HPDE6-E6E7 (cell line): ENCODE data around the gene SV2B.

Source experiments
- DNase-seq: peaks from one replicate; pipeline ENCODE4 v3.0.0; 2011; ENCODE audit warnings: missing footprints; ENCODE audit errors: extremely low spot score

The SV2B gene

DNA sequence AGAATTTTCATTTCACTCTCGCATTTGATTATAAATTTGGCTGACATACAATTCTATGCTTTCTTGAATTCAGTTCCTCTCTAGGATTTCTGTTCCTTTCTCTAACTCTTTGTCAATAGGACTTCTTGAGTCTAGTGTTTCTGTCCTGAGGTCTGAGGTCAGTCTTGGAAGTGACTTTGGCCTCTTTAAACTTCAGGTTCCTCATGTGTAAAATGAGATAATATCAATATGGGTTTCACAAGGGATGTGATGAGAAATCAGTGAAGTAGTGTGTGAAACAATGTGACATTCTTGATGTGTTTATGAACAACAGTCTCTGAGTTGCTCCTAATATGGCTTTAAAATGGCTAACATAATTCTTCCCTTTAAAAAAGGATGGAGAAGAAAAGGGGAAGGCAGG, 92.2 kb downstream of the SV2B start:
- no peak for DNase-seq

- no peak for DNase-seq
Measured at GRCh38 chr15:91192690-91193377, 92.8 kb downstream of the SV2B start.

- DNase-seq, result no peak
Measured at GRCh38 chr15:91193378-91193720, 93.3 kb downstream of the SV2B start.

DNA sequence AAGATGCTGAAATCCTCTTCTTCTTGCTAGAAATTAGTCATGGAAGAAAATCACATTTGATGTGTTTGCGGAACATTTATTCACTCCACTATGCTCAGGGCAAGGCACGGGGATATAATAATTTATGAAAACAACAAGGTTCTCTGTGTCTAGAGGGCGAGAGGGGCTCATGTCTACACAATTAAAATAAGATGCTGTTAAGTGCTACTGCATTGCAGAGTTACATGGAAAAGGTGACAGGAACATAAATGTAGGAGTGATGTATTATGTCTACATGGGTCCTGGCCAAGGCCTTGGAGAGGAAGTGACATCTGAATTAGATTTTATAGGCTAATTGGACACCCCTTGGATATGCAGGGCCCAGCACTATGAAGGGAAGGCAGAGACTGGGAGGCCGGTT, 96.1 kb downstream of the SV2B start:
- DNase-seq, result no peak

DNA sequence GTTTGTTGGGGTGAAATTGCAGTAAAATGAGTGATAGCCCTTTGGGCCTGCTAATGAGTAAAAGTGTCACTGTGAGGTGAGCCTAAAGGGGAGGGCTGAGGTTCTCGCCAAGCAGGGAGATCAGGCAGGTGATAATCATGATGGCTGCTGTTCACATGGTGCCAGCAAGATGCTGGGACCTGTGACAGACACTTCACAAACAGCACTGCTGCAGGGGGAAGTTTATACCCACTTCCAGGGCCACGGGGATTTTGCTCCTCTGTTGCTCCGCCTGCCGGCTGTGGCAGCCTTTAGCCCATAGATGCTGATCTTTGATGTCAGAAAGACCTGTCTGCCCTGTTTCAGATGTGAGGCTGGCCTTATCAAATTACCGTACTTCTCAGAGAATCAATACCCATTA, 96.7 kb downstream of the SV2B start:
- DNase-seq, result no peak

- no peak for DNase-seq
Measured at GRCh38 chr15:91199511-91199910, 99.5 kb downstream of the SV2B start.

- no peak for DNase-seq
Measured at GRCh38 chr15:91200101-91200754, 100.2 kb downstream of the SV2B start.

DNA sequence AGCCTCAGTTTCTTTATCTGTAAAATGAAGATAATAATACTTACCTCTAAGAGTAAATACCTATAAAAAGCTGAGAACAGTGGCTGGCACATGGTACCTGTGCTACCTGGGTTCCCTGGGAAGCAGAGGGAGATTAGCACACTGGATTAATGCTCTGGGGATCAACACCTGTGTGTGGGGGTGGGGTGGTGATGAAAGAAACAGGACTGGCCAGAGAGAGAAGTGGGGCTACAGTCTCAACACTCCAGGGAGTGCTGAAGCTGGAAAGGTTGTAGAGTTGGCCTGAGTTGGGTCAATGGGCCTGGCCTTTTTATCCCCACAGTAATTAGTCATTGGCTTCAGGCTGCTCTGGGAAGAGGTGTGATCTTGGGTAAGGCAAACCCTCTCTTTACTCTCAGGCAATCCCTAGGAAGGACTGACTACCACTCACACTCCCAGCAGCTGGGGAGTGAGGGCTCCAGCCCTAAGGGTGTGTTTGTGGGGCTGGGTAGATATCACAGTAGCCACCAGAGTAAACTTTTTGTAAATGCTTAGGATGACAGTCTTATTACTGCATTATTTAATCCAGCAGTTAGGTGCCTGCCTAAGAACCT, 102.5 kb downstream of the SV2B start:
- DNase-seq, result no peak

GRCh38 chr15:91203619-91204203, 103.7 kb downstream of the SV2B start:
- no peak for DNase-seq

DNA sequence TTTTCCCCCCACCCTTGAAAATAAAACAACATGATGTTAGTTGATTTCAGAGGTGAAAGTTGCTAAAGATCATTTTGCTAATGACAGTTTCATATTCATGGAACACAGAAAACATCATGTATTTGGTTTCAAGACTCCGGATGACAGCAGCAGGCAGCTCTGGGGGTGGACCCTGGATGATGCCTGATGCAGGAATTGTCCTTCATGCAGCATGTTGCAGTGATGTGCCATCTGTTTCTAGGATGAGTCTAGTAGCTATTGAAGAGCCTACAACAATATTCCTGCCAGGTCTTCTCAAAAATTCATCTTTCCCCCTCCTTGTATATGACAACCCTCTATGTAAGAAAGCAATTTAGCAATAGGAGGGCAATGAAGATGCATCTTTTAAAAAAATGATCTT, 108.3 kb downstream of the SV2B start:
- DNase-seq, result no peak

GRCh38 chr15:91209318-91209717, 109.3 kb downstream of the SV2B start:
- DNase-seq, result no peak

DNA sequence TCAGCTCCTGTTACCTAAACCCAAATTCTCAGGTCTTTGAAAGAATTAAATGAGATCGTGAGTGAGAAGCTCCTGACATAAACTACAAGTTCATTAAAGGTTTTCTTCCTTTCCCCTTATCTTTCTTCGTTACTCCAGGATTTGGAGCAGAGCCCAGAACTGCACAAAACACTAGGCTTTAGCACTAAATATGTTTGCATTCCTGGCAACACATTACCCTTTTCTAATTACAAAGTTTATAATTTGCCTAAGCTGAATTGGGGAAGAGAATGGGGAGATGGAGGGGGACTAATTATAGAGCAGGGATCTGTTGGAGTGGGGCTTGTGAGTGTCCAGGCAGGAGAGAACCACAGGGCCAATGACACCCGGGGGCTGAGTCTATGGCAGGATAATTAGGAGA, 109.7 kb downstream of the SV2B start:
- no peak for DNase-seq

DNA sequence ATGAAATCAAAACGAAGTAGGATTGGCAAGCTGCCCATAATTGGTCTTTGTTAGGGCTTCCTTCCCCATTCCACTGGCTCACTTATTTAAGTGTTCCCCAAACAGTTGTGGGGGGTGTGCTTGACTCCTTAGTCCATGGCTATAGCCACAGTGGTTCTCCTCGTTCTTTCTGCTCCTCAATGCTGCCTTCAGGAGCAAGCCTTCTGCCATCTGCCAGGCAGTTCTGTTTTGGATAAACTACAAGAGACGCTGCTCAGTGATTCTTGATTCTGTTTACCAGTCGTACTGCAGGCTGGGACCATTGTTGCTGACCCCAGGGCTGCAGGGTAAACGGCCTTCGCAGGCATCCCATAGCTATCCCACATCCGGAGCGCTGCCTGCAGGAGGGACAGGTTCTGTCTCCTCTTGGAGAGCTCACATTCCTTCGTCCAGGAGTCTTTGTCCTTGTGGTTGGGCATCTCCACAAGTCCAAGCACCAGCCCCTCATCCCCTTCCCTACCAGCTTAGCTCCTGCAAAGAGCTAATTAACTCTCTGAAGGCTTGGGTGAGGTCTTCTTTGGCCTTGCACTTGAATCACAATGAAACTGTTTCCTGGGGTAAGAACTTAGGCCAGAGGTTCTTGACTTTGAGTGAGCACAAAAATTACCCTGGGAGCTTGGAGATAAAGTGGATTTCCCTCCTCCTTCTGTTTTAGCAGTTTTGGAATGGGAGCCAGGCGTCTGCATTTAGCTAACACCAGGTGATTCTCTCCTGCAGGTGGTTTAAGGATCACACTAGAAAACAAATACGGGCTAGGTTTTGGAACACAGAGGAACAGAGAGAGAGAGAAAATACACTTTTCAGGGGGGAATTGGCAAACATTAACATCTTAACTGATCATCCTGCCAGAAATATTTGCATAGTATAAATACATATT, 114.9 kb downstream of the SV2B start:
- no peak for DNase-seq

- no peak for DNase-seq
Measured at GRCh38 chr15:91216000-91216399, 115.9 kb downstream of the SV2B start.

DNA sequence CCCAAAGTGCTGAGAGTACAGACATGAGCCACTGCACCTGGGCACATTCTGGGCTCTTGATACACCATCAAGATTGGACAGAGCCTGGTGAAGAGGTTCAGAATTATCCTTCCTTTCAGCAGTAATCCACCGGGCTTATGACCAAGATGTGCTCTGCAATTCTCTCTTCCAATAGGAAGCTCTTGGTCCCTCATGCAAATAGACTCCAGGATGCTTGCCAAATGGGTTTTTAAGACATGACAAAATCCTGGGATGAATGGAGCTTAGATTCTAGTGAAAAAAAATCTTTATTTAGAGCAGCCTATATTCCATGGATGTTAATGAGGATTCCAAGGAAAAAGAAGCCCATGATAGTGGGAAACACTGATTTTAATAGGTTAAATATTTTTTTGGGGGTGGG, 119.1 kb downstream of the SV2B start:
- no peak for DNase-seq

DNA sequence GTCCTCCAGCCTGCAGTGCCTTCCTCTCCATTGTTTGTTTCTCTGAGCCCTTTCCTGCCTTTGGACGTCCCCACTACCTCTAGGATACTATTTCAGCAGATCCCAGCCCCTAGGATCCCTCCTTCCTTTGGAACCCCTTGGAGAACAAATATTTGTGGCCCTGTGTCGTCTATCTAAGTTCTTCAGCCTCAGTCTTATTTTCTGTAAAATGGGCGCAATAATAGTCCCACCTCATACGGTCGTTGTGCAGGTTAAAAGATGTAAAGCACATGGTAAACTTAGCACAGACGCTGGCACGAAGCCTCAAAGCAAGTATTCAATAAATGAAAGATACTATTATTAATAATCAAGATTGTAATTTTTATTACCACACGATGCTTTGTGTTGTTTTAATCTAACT, 122.0 kb downstream of the SV2B start:
- DNase-seq, result no peak

GRCh38 chr15:91223863-91224262, 123.8 kb downstream of the SV2B start:
- no peak for DNase-seq

DNA sequence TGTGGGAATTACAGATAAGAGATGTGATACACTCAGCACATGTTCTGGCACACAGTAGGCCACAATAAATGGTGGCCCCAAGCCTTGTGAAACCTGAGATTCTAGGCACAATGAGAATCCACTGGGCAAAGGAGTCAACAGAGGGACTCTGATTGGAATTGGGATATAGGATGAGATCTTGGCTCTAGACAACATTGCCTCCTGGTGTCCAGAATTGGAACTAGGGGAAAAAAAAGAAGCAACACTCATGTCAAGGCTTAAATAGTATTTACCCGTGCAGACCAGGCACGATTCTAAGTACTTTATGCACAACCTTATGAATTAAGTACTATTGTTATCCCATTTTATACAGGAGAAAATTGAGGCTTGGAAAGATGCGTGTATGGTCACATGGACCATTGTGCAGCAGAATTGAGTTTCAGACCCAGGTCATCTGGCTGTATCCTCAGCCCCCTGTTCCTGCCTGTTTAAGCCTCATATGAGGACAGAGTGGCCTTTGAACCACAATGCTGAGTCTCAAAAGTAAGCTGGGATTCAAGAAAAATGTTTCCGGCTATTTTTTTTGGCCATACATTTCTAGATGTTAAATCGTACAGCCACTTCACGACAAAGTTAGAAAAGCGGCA, 124.8 kb downstream of the SV2B start:
- DNase-seq, result peak; percentile 19

- DNase-seq, result no peak
Measured at GRCh38 chr15:91225741-91226140, 125.7 kb downstream of the SV2B start.

- no peak for DNase-seq
Measured at GRCh38 chr15:91227117-91227516, 127.1 kb downstream of the SV2B start.

- DNase-seq, result no peak
Measured at GRCh38 chr15:91227766-91228165, 127.7 kb downstream of the SV2B start.

GRCh38 chr15:91228383-91228782, 128.3 kb downstream of the SV2B start:
- no peak for DNase-seq
